Erythroblast (primary cell): ENCODE results near the gene CANT1.

Experiments
- GATA1 ChIP-seq: IDR thresholded peaks from 2 replicates; pipeline ENCODE4 v1.6.1; 2011; ENCODE audit warnings: low read depth, mild to moderate bottlenecking, control low read depth, low read length, moderate library complexity
- POLR2A ChIP-seq: IDR thresholded peaks from 2 replicates; pipeline ENCODE4 v1.6.1; 2011; ENCODE audit warnings: mild to moderate bottlenecking, low read length

DNA sequence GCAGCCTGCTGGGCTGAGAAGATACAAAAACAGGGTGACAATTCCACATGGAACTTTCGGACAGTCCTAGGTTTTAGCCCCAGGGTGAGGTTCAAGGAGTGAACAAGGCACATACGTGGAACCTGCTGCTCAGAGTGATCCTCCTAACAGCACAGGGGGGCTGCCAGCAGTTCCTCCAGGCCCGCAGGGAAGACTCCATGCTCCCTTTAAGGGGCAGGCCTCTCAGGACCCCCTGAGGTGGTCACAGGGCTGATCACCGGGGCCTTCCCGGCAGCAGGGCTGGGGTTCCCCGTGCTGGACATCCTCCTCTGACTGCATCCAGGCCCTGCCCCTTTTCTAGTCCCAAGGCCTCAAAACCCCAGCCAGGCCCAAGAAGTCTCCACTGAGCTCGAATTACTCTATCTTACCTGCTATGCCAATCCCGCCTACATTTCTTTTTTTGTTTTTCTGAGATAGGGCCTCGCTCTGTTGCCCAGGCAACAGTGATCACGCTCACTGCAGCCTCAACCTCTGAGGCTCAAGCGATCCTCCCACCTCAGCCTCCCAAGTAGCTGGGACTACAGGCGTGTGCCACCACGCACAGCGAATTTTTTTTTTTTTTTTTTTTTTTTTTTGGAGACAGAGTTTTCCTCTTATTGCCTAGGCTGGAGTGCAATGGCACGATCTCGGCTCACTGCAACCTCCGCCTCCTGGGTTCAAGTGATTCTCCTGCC, 10.4 kb downstream of the CANT1 start:
- TF ChIP-seq POLR2A = no peak
- no peak for TF ChIP-seq GATA1
